Astrocyte of the cerebellum (primary cell): ENCODE data around the gene TSPOAP1.

Experiments used
- DNase-seq: peaks from one replicate; pipeline ENCODE4 v3.0.0-alpha.2; 2011; ENCODE audit warnings: low read depth
- H3K4me3 ChIP-seq: 2 replicates; pipeline ENCODE4 v1.5.1; 2011; ENCODE audit warnings: mild to moderate bottlenecking, low read depth, low read length, moderate library complexity
- in situ Hi-C: cut with HindIII; loops from 2 replicates; pipeline ENCODE4 v1.10.0; 2017; ENCODE audit warnings: low sequenced_read_pairs
- TF ChIP-seq, protein P1 (sequence below): IDR thresholded peaks from 2 replicates; pipeline ENCODE4 v1.5.1; 2012; ENCODE audit warnings: low read length, low read depth, moderate library complexity, mild to moderate bottlenecking; ENCODE audit errors: missing control alignments

TSPOAP1 gene

DNA sequence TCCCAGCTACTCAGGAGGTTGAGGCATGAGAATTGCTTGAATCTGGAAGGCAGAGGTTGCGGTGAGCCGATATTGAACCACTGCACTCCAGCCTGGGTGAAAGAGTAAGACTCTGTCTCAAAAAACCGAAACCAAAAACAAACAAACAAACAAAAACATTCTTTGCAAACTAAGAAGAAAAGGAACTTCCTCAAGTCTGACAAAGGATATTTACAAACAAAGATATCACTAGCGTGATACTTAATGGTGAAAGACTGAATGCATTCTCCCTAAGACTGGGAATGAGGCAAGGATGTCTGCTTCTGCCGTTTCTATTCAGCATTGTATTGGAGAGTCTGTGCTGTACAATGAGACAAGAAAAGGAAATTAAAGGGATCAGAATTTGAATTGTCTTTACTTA lies 37.3 kb downstream of the TSPOAP1 start:
- in situ Hi-C loops: loop anchor here (25.0 kb wide), 1 partner anchor 146 kb away; no protein-coding TSS in a partner anchor
- DNase-seq: no peak
- TF ChIP-seq, protein P1, sequence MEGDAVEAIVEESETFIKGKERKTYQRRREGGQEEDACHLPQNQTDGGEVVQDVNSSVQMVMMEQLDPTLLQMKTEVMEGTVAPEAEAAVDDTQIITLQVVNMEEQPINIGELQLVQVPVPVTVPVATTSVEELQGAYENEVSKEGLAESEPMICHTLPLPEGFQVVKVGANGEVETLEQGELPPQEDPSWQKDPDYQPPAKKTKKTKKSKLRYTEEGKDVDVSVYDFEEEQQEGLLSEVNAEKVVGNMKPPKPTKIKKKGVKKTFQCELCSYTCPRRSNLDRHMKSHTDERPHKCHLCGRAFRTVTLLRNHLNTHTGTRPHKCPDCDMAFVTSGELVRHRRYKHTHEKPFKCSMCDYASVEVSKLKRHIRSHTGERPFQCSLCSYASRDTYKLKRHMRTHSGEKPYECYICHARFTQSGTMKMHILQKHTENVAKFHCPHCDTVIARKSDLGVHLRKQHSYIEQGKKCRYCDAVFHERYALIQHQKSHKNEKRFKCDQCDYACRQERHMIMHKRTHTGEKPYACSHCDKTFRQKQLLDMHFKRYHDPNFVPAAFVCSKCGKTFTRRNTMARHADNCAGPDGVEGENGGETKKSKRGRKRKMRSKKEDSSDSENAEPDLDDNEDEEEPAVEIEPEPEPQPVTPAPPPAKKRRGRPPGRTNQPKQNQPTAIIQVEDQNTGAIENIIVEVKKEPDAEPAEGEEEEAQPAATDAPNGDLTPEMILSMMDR: no peak
- no peak overlapping the region for H3K4me3 ChIP-seq

DNA sequence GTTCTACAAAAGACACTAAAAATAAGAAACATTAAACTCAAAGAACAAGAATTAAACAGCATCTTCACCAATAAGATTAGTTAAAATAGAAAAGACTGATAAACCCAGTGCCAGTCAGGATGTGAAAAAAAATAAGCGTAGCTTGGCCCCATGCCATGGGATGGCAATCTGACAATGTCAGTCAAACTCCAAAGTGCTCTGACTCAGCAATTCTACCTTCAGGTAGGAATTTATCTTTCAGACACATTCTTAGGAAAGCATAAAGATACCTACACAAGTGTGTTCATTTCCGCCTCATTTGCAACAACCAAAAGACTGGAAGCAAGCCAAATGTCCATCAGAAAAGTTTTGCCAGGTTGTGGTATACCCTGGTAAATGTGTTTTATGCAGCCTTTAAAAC lies 38.7 kb downstream of the TSPOAP1 start:
- in situ Hi-C loops: loop anchor here (25.0 kb wide), 1 partner anchor 147 kb away; no protein-coding TSS in a partner anchor
- DNase-seq: no peak
- TF ChIP-seq, protein P1: no peak
- no peak overlapping the region for H3K4me3 ChIP-seq

DNA sequence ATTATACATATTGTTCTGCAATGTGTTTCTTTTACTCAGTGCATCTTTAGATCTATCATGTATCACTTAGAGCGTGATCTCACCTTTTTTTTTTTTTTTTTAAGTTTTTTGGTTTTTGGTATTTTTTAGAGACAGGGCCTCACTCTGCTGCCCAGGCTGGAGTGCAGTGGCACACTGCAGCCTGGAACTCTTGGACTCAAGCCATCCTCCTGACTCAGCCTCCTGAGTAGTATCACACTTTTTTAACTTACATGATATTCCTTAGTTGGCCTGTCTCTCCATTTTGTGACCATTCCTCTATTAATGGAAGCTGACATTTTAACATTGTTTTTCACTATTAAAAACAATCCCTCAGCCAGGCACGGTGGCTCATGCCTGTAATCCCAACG lies 43.2 kb downstream of the TSPOAP1 start:
- TF ChIP-seq, protein P1: no peak
- H3K4me3 ChIP-seq: no peak overlapping the region
- in situ Hi-C loops: loop anchor here (25.0 kb wide), 1 partner anchor 152 kb away; no protein-coding TSS in a partner anchor
- DNase-seq: no peak

DNA sequence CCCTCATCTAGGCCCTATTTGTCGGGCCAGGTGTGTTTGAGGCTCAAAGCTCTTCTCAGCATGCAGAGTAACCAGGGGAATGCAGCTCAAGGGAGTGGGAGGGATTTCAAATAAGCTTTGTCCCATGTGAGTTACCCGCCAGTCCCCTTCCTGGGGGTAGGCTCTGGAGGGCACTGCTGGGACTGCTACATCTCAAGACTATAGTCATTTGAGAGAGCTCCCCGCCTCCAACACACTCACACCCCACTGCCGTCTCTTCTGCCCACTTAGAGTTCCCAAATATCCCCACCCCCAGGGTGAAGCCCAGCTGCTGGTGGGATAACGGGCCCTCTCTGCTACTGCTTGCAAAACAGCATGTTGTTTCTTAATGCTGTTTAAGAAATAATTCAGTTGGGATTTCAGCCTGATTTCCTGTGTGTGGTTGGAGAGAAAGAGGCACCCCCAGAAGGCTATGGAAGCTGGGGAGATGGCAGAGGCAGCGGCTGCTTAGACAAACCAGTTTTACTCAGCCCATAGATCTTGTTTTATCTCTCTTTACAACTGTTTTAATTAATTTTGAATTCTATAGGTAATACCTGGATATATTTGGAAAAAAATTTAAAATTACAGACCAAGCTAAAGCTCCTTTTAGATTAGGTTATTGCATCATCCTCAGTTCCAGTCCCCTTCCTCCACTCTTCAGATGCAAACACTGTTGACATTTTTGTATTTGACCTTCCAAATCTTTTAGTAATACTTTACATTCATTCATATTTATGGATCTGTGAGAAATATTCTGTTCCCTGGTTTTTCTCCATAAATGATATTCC lies 43.8 kb downstream of the TSPOAP1 start:
- H3K4me3 ChIP-seq: no peak overlapping the region
- in situ Hi-C loops: loop anchor here (25.0 kb wide), 1 partner anchor 152 kb away; no protein-coding TSS in a partner anchor
- TF ChIP-seq, protein P1: no peak

DNA sequence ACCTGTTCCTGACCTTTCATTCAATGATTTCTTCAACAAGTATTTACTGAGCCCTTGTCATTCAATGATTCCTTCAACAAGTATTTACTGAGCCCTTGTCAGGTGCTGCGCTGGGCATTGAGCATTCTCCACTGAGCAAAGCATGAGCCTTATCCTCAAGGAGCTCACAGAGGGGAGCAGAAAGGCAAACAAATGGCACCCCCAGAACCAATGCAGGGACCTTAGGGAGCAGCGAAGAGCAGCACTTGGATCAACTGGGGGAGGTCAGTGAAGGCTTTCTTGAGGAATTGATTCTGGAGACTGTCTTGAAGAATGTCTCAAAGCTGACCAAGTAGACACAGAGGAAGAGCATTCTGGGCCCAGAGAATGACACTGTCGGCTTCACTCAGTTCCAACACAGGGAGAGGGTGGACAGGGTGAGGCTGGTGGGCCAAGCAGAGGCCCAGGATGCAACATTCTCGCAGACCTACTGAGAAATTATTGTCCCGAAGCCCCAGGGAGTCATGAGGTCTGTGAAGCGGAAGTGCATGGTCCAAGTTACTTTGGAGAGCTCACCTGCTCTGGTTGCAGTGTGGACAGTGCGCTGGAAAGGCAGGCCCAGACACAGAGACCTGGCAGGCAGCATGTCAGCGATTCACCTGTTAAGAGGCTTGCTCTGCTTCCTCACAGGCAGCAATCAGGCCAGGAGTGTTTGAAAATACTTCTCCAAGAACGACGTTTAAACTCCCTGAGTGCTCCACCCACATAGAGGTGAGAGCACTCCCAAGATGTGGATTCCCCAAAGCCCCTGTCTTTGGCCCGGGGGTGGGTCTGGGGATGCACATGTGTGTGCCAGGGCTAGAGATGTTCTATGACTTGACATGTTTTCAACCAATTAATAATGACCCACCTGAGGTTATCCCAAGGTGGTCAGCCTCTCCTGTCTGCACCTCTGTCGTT lies 44.7 kb downstream of the TSPOAP1 start:
- H3K4me3 ChIP-seq: no peak overlapping the region
- in situ Hi-C loops: loop anchor here (25.0 kb wide), 1 partner anchor 153 kb away; no protein-coding TSS in a partner anchor
- TF ChIP-seq, protein P1: no peak
- DNase-seq: no peak

More for the DNA sequence above, 43.8 kb downstream of the TSPOAP1 start:
- no peak for DNase-seq

DNA sequence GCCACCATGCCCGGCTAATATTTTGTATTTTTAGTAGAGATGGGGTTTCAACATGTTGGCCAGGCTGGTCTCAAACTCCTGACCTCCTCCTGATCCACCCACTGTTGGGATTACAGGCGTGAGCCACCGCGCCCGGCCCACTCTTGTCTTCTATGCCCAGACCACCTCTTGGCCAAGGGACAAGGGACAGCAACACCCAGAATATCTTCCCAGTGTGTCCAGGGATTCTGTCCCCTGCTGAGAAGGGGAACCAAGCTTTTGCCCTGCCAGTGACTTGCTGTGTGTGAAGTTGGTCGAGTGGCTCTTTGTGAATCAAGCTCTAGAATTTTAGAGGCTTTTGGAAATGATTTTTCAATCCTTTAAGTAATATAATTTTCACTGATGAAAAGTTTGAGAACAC lies 46.2 kb downstream of the TSPOAP1 start:
- in situ Hi-C loops: loop anchor here (25.0 kb wide), 1 partner anchor 155 kb away; no protein-coding TSS in a partner anchor
- no peak for DNase-seq
- TF ChIP-seq, protein P1: no peak
- H3K4me3 ChIP-seq: no peak overlapping the region
